BJ (cell line): ENCODE data around the gene WDCP. TPM values are rescaled to one million over a fixed set of nuclear protein-coding genes. Genes with fewer than 3 reads are reported as not detected.

ENCODE experiments used
- CTCF ChIA-PET: fragments of 350-600 bp; formaldehyde crosslinking; extraction: SDS; loops from one replicate; lab custom pipeline; 2021; ENCODE audit warnings: antibody characterized with exemption, inconsistent platforms; lab: Yijun Ruan, JAX
- POLR2A ChIA-PET: fragments of 300-600 bp; sonication (Branson Sonifier 250); formaldehyde crosslinking; extraction: SDS; loops from one replicate; lab custom pipeline; 2021; ENCODE audit warnings: antibody characterized with exemption; lab: Charles Lee
- DNase-seq: peaks from one replicate; pipeline ENCODE4 v3.0.0-alpha.2; 2011; ENCODE audit warnings: low read depth
- H3K27me3 ChIP-seq: 2 replicates; pipeline ENCODE4 v1.6.0; 2011; ENCODE audit warnings: low read length; ENCODE audit not compliant: control insufficient read depth, insufficient read depth
- H3K36me3 ChIP-seq: 2 replicates; pipeline ENCODE4 v1.5.1; 2011; ENCODE audit warnings: low read length; ENCODE audit not compliant: control insufficient read depth, insufficient read depth
- H3K4me3 ChIP-seq: 2 replicates; pipeline ENCODE4 v1.5.1; 2011; ENCODE audit warnings: low read depth, mild to moderate bottlenecking, control low read depth, low read length
- polyA plus RNA-seq: library from polyadenylated mRNA; depleted of rRNA; stranded (reverse); fragments of >200 nt; gene quantifications from 2 replicates; pipeline ENCODE4 v1.2.3, GENCODE V29; 2011
- TF ChIP-seq, protein P1 (sequence below): IDR thresholded peaks from 2 replicates; pipeline ENCODE4 v1.5.1; 2011; ENCODE audit warnings: low read depth, mild to moderate bottlenecking, control low read depth, inconsistent platforms, low read length, moderate library complexity; ENCODE audit not compliant: insufficient read depth

Gene WDCP
- polyA plus RNA-seq, 1 experiment: 10.9 TPM

- TF ChIP-seq, protein P1, sequence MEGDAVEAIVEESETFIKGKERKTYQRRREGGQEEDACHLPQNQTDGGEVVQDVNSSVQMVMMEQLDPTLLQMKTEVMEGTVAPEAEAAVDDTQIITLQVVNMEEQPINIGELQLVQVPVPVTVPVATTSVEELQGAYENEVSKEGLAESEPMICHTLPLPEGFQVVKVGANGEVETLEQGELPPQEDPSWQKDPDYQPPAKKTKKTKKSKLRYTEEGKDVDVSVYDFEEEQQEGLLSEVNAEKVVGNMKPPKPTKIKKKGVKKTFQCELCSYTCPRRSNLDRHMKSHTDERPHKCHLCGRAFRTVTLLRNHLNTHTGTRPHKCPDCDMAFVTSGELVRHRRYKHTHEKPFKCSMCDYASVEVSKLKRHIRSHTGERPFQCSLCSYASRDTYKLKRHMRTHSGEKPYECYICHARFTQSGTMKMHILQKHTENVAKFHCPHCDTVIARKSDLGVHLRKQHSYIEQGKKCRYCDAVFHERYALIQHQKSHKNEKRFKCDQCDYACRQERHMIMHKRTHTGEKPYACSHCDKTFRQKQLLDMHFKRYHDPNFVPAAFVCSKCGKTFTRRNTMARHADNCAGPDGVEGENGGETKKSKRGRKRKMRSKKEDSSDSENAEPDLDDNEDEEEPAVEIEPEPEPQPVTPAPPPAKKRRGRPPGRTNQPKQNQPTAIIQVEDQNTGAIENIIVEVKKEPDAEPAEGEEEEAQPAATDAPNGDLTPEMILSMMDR: no peak
- Histone ChIP-seq H3K36me3 (peaks cover 13% of the 10 kb centered on the region), H3K27me3 (no peaks in the 10 kb centered on the region), H3K4me3 (peak overlapping the region; percentile 72)
- ChIA-PET CTCF (interaction anchor here (0.8 to 3.5 kb wide), 20 partner anchors 9 to 301 kb away, joined by 3 to 44 read pairs (median 4); partner anchors contain the start of genes ATAD2B, MFSD2B and PFN4), POLR2A (no interaction called here)
- no peak for DNase-seq
Observed at GRCh38 chr2:24082787-24083566, 35.8 kb upstream of the WDCP start.

- Histone ChIP-seq H3K27me3 (no peaks in the 10 kb centered on the region), H3K4me3 (no peak overlapping the region), H3K36me3 (peaks cover 13% of the 10 kb centered on the region)
- CTCF ChIA-PET: interaction anchor here (0.8 to 1.4 kb wide), 2 partner anchors 84 to 257 kb away, joined by 3 to 4 read pairs; no protein-coding TSS in a partner anchor
- POLR2A ChIA-PET: no interaction called here
- DNase-seq: no peak
- TF ChIP-seq, protein P1: no peak
Observed at GRCh38 chr2:24080701-24081100, 33.5 kb upstream of the WDCP start.

GRCh38 chr2:24077879-24078278, 30.7 kb upstream of the WDCP start:
- Histone ChIP-seq H3K27me3 (no peaks in the 10 kb centered on the region), H3K4me3 (peak overlapping the region; percentile 94), H3K36me3 (peaks cover 11% of the 10 kb centered on the region)
- ChIA-PET CTCF (interaction anchor here (2.3 kb wide), 1 partner anchor 151 kb away, joined by 13 read pairs; the partner anchor contains the start of gene ATAD2B), POLR2A (interaction anchor here (0.7 kb wide), 1 partner anchor 63 kb away, joined by 12 read pairs; no protein-coding TSS in a partner anchor)
- no peak for DNase-seq
- TF ChIP-seq, protein P1: no peak

- no peak for DNase-seq
Observed at GRCh38 chr2:24077535-24077877, 30.3 kb upstream of the WDCP start.

More at GRCh38 chr2:24077535-24077877, 30.3 kb upstream of the WDCP start:
- no peaks in the 10 kb centered on the region for H3K27me3 ChIP-seq
- H3K36me3 ChIP-seq: peaks cover 9% of the 10 kb centered on the region
- H3K4me3 ChIP-seq: peak overlapping the region; percentile 94
- ChIA-PET CTCF (interaction anchor here (2.3 kb wide), 1 partner anchor 151 kb away, joined by 13 read pairs; the partner anchor contains the start of gene ATAD2B), POLR2A (no interaction called here)
- TF ChIP-seq, protein P1: no peak
